Activated B cell treated with CpG ODN at 0.5 μM for 24 hours (primary cell): Measurements from ENCODE around the gene ANGPTL4. TPM values are rescaled to one million over a fixed set of nuclear protein-coding genes. Genes with fewer than 3 reads are reported as not detected.
"Not testable (repeated sequence)": the region's sequence is repeated elsewhere in the genome, so short reads cannot be mapped to it uniquely, and the experiment has no call there.

ENCODE experiments used
- ATAC-seq: fragments of 200-7000 bp; cut with Tn5 transposase; one replicate; pipeline ENCODE4 v1.10.0; 2021; ENCODE audit warnings: low read depth, mild to moderate bottlenecking, moderate library complexity
- CTCF ChIA-PET: fragments of 350-600 bp; sonication (Branson Sonifier 250); formaldehyde crosslinking; loops from one replicate; lab custom pipeline; 2021; ENCODE audit warnings: antibody characterized with exemption; lab: Charles Lee
- POLR2A ChIA-PET: fragments of 350-600 bp; sonication (Branson Sonifier 250); formaldehyde crosslinking; loops from one replicate; lab custom pipeline; 2021; ENCODE audit warnings: antibody characterized with exemption; lab: Charles Lee
- DNase-seq: peaks from one replicate; pipeline ENCODE4 v3.0.0; 2022
- H3K27ac Mint-ChIP-seq: one replicate; pipeline ENCODE4 v1.8.0; 2020; ENCODE audit warnings: mixed read lengths
- H3K27me3 Mint-ChIP-seq: one replicate; pipeline ENCODE4 v1.8.0; 2021; ENCODE audit warnings: mixed read lengths
- H3K36me3 Mint-ChIP-seq: one replicate; pipeline ENCODE4 v1.8.0; 2021; ENCODE audit warnings: low read depth, mixed read lengths
- H3K4me1 Mint-ChIP-seq: one replicate; pipeline ENCODE4 v1.8.0; 2021; ENCODE audit warnings: mixed read lengths
- H3K4me3 Mint-ChIP-seq: one replicate; pipeline ENCODE4 v1.8.0; 2020; ENCODE audit warnings: mild to moderate bottlenecking, mixed read lengths
- H3K9me3 Mint-ChIP-seq: one replicate; pipeline ENCODE4 v1.8.0; 2020; ENCODE audit warnings: mixed read lengths
- CTCF ChIP-seq: fragments of 200-600 bp; IDR thresholded peaks from one replicate; pipeline ENCODE4 v1.8.0; 2022; ENCODE audit warnings: antibody characterized with exemption, mild to moderate bottlenecking
- intact Hi-C: fragments of 100-400 bp; cut with micrococcal nuclease; formaldehyde crosslinking; loops from one replicate; pipeline ENCODE4 v1.15.1; 2024
- total RNA-seq: library from RNA; stranded (reverse); gene quantifications from 2 replicates; pipeline ENCODE4 v1.2.3, GENCODE V29; 2022

Gene ANGPTL4
- total RNA-seq, 1 donor from 2014 or later = not detected

GRCh38 chr19:8338835-8339234, 25.1 kb upstream of the ANGPTL4 start:
- ChIA-PET POLR2A (interaction anchor here (0.6 to 0.7 kb wide), 2 partner anchors 15 to 63 kb away, joined by 5 to 9 read pairs; no protein-coding TSS in a partner anchor), CTCF (no interaction called here)
- no peaks in the 10 kb centered on the region for H3K9me3 Mint-ChIP-seq
- no peaks in the 10 kb centered on the region for H3K36me3 Mint-ChIP-seq
- H3K4me1 Mint-ChIP-seq = peaks cover 12% of the 10 kb centered on the region
- no peak for TF ChIP-seq CTCF
- ATAC-seq (no peak), DNase-seq (no peak)
- H3K27ac Mint-ChIP-seq = no peak overlapping the region
- intact Hi-C loops = no loop called here
- peaks cover 31% of the 10 kb centered on the region for H3K27me3 Mint-ChIP-seq
- no peak overlapping the region for H3K4me3 Mint-ChIP-seq

- H3K4me1 Mint-ChIP-seq = peaks cover 12% of the 10 kb centered on the region
- H3K27ac Mint-ChIP-seq = no peak overlapping the region
Observed at GRCh38 chr19:8340341-8341096, 23.4 kb upstream of the ANGPTL4 start.

GRCh38 chr19:8341504-8341903, 22.5 kb upstream of the ANGPTL4 start:
- DNase-seq, H3K27ac Mint-ChIP-seq, H3K4me1 Mint-ChIP-seq, ATAC-seq, H3K36me3 Mint-ChIP-seq, H3K9me3 Mint-ChIP-seq, H3K4me3 Mint-ChIP-seq: not testable (repeated sequence)
- intact Hi-C loops = loop anchor here (5.0 kb wide), 2 partner anchors 51 to 171 kb away; partner anchors contain the start of genes RAB11B and ZNF414
- ChIA-PET CTCF (interaction anchor here (0.8 to 2.4 kb wide), 2 partner anchors 11 to 16 kb away, joined by 3 to 7 read pairs; no protein-coding TSS in a partner anchor), POLR2A (interaction anchor here (0.9 kb wide), 1 partner anchor 819 kb away, joined by 7 read pairs; the partner anchor contains the start of gene MCOLN1)
- peaks cover 28% of the 10 kb centered on the region for H3K27me3 Mint-ChIP-seq

More at GRCh38 chr19:8340341-8341096, 23.4 kb upstream of the ANGPTL4 start:
- H3K27me3 Mint-ChIP-seq = peaks cover 32% of the 10 kb centered on the region
- DNase-seq = no peak
- H3K4me3 Mint-ChIP-seq = no peak overlapping the region
- intact Hi-C loops = loop anchor here (5.0 kb wide), 2 partner anchors 52 to 172 kb away; partner anchors contain the start of genes RAB11B and ZNF414
- no peaks in the 10 kb centered on the region for H3K36me3 Mint-ChIP-seq
- TF ChIP-seq CTCF = no peak
- no peak for ATAC-seq
- ChIA-PET CTCF (interaction anchor here (0.8 to 2.4 kb wide), 2 partner anchors 12 to 17 kb away, joined by 3 to 7 read pairs; no protein-coding TSS in a partner anchor), POLR2A (no interaction called here)
- no peaks in the 10 kb centered on the region for H3K9me3 Mint-ChIP-seq

- H3K4me1 Mint-ChIP-seq = peaks cover 6% of the 10 kb centered on the region
- H3K4me3 Mint-ChIP-seq = no peak overlapping the region
- ChIA-PET POLR2A (interaction anchor here (0.6 kb wide), 1 partner anchor 11 kb away, joined by 6 read pairs; no protein-coding TSS in a partner anchor), CTCF (no interaction called here)
- H3K36me3 Mint-ChIP-seq = no peaks in the 10 kb centered on the region
- H3K27me3 Mint-ChIP-seq = peaks cover 25% of the 10 kb centered on the region
- no peak overlapping the region for H3K27ac Mint-ChIP-seq
- intact Hi-C loops = loop anchor here (5.0 kb wide), 2 partner anchors 50 to 170 kb away; partner anchors contain the start of genes RAB11B and ZNF414
- H3K9me3 Mint-ChIP-seq = no peaks in the 10 kb centered on the region
- DNase-seq (no peak), ATAC-seq (no peak)
- TF ChIP-seq CTCF = no peak
Observed at GRCh38 chr19:8342316-8342683, 21.7 kb upstream of the ANGPTL4 start.

- intact Hi-C loops = loop anchor here (1.0 to 5.0 kb wide), 3 partner anchors 35 to 169 kb away; partner anchors contain the start of genes CD320, RAB11B and ZNF414
- Mint-ChIP-seq H3K4me3 (peak within 1 kb of the TSS; percentile 75), H3K9me3 (no peaks in the 10 kb centered on the region), H3K4me1 (peaks cover 6% of the 10 kb centered on the region), H3K27ac (no peak within 1 kb of the TSS), H3K36me3 (no peaks in the 10 kb centered on the region), H3K27me3 (peaks cover 21% of the 10 kb centered on the region)
- ChIA-PET POLR2A (interaction anchor here (0.6 kb wide), 1 partner anchor 11 kb away, joined by 6 read pairs; no protein-coding TSS in a partner anchor), CTCF (interaction anchor here (1.2 kb wide), 1 partner anchor 9 kb away, joined by 4 read pairs; no protein-coding TSS in a partner anchor)
- peak; percentile 100 for ATAC-seq
- no peak for TF ChIP-seq CTCF
- peak; percentile 74 for DNase-seq
Observed at GRCh38 chr19:8342684-8343482, 21.1 kb upstream of the ANGPTL4 start, which contains the start of gene KANK3. Gene KANK3 (minus strand): TSS chr19:8343262. CDS start chr19:8337828, 5,434 bp downstream.
